ENCODE results near the gene SPATA4.

The SPATA4 gene

DNA sequence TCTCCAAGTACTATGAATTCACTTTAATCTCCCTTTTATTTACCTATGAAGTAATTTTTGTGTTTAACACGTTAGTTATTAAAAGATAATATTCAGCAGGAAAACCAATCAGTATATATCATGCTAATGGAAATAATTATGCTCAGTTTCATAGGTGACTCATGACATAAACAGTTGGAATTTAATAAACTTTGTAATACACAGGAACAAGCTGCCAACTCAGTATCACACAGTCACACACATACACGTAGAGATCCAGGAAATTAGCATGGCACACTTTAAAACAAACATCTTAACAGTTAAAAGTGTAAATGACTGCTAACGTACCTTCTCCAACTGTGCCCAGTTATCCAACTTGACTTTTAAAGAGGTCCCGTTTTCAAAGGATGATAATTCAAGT is 2.3 kb downstream of the SPATA4 start:
- H2BK15ac ChIP-seq (ENCODE audit: low read depth, poor library complexity, severe bottlenecking) = no peak overlapping the region
- H2BK120ac ChIP-seq (ENCODE audit: low read depth, low read length) = no peak overlapping the region
- no peak overlapping the region for H2BK5ac ChIP-seq (ENCODE audit: low read depth, low read length, poor library complexity, severe bottlenecking)
- H3K9me3 ChIP-seq (ENCODE audit: control insufficient read depth, low read length) = no peaks in the 10 kb centered on the region
- no peak overlapping the region for H3K4ac ChIP-seq (ENCODE audit: low read depth in 1 of 2, low read length in 2 of 2)
- no peak overlapping the region for H2AFZ ChIP-seq (ENCODE audit: low read depth, low read length)
- H2BK12ac ChIP-seq (ENCODE audit: low read length in 2 of 2) = no peak overlapping the region
- no peak overlapping the region for H3K4me2 ChIP-seq (ENCODE audit: low read length, poor library complexity, severe bottlenecking)
- peak; percentile 34 for DNase-seq
- H4K8ac ChIP-seq (ENCODE audit: low read length) = no peak overlapping the region
- no peaks in the 10 kb centered on the region for H3K79me1 ChIP-seq (replicated peaks; ENCODE audit: low read length, poor library complexity, severe bottlenecking)
- H3K4me3 ChIP-seq (ENCODE audit: insufficient read depth in 1 of 2, low read depth in 1 of 2, low read length in 2 of 2) = peak overlapping the region in 1 of 2 experiments; percentile 35
- H3K23ac ChIP-seq (ENCODE audit: low read length in 2 of 2) = no peak overlapping the region
- no peaks in the 10 kb centered on the region for H3K36me3 ChIP-seq (ENCODE audit: control insufficient read depth in 1 of 2, insufficient read depth in 2 of 2, low read depth in 1 of 2, low read length in 2 of 2)
- H3K27ac ChIP-seq (ENCODE audit: low read length, poor library complexity, severe bottlenecking) = no peak overlapping the region
- no peak overlapping the region for H2AK5ac ChIP-seq (ENCODE audit: low read length, severe bottlenecking)
- H3K4me1 ChIP-seq (ENCODE audit: control insufficient read depth, insufficient read depth, low read depth, low read length) = peaks cover 3% of the 10 kb centered on the region
- no peak overlapping the region for H4K91ac ChIP-seq (ENCODE audit: low read length)
- 0% methylated on average over 1 of the region's 4 CpGs for WGBS
- no peak overlapping the region for H3K18ac ChIP-seq (ENCODE audit: low read depth in 1 of 2, low read length in 2 of 2)
- no peak overlapping the region for H3K14ac ChIP-seq (ENCODE audit: low read length in 2 of 2)
- H3K9ac ChIP-seq (ENCODE audit: low read length) = peak overlapping the region; percentile 85
- no peaks in the 10 kb centered on the region for H3K27me3 ChIP-seq (ENCODE audit: control insufficient read depth in 1 of 2, insufficient read depth in 1 of 2, low read length in 2 of 2)

DNA sequence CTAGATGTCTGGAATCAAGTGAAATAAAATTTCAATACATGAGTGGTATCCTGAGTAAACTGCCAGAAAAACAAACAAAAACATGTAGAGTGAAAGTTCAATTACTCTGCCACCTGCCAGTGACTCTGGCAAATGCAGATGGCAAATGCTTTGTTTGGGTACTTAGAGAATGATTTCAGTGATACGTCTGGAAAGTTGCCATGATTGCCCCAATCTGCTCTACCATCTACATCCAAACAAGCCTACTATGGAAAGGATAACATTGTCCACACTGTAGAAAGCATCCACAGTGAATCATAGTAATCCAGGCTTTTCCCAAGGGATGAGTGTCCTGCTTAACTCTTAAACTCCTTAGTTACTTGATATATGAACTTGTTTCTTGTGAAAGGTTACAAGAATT is 3.4 kb downstream of the SPATA4 start:
- 0% methylated on average over 1 of the region's 1 CpG for WGBS
- Histone ChIP-seq H3K14ac (ENCODE audit: low read length in 2 of 2) (no peak overlapping the region), H3K18ac (ENCODE audit: low read depth in 1 of 2, low read length in 2 of 2) (no peak overlapping the region), H3K9me3 (ENCODE audit: control insufficient read depth, low read length) (no peaks in the 10 kb centered on the region), H3K79me1 (replicated peaks; ENCODE audit: low read length, poor library complexity, severe bottlenecking) (no peaks in the 10 kb centered on the region), H2AK5ac (ENCODE audit: low read length, severe bottlenecking) (no peak overlapping the region), H3K4me1 (ENCODE audit: control insufficient read depth, insufficient read depth, low read depth, low read length) (peaks cover 3% of the 10 kb centered on the region), H2BK15ac (ENCODE audit: low read depth, poor library complexity, severe bottlenecking) (no peak overlapping the region), H2AFZ (ENCODE audit: low read depth, low read length) (no peak overlapping the region), H3K9ac (ENCODE audit: low read length) (no peak overlapping the region), H2BK5ac (ENCODE audit: low read depth, low read length, poor library complexity, severe bottlenecking) (no peak overlapping the region), H3K4me3 (ENCODE audit: insufficient read depth in 1 of 2, low read depth in 1 of 2, low read length in 2 of 2) (no peak overlapping the region), H3K36me3 (ENCODE audit: control insufficient read depth in 1 of 2, insufficient read depth in 2 of 2, low read depth in 1 of 2, low read length in 2 of 2) (no peaks in the 10 kb centered on the region), H2BK120ac (ENCODE audit: low read depth, low read length) (no peak overlapping the region), H3K4ac (ENCODE audit: low read depth in 1 of 2, low read length in 2 of 2) (no peak overlapping the region), H3K27ac (ENCODE audit: low read length, poor library complexity, severe bottlenecking) (no peak overlapping the region), H2BK12ac (ENCODE audit: low read length in 2 of 2) (no peak overlapping the region), H4K8ac (ENCODE audit: low read length) (no peak overlapping the region), H3K27me3 (ENCODE audit: control insufficient read depth in 1 of 2, insufficient read depth in 1 of 2, low read length in 2 of 2) (no peaks in the 10 kb centered on the region), H3K23ac (ENCODE audit: low read length in 2 of 2) (no peak overlapping the region), H3K4me2 (ENCODE audit: low read length, poor library complexity, severe bottlenecking) (no peak overlapping the region), H4K91ac (ENCODE audit: low read length) (no peak overlapping the region)
- DNase-seq = peak; percentile 44

GRCh38 chr4:176189891-176190795 is 5.2 kb downstream of the SPATA4 start:
- Histone ChIP-seq H3K4ac (ENCODE audit: low read depth in 1 of 2, low read length in 2 of 2) (peak overlapping the region in 1 of 2 experiments; percentile 17), H2BK5ac (ENCODE audit: low read depth, low read length, poor library complexity, severe bottlenecking) (no peak overlapping the region), H3K14ac (ENCODE audit: low read length in 2 of 2) (no peak overlapping the region), H4K8ac (ENCODE audit: low read length) (no peak overlapping the region), H3K4me3 (ENCODE audit: insufficient read depth in 1 of 2, low read depth in 1 of 2, low read length in 2 of 2) (no peak overlapping the region), H3K79me1 (replicated peaks; ENCODE audit: low read length, poor library complexity, severe bottlenecking) (no peaks in the 10 kb centered on the region), H3K23ac (ENCODE audit: low read length in 2 of 2) (no peak overlapping the region), H3K36me3 (ENCODE audit: control insufficient read depth in 1 of 2, insufficient read depth in 2 of 2, low read depth in 1 of 2, low read length in 2 of 2) (no peaks in the 10 kb centered on the region), H3K27me3 (ENCODE audit: control insufficient read depth in 1 of 2, insufficient read depth in 1 of 2, low read length in 2 of 2) (no peaks in the 10 kb centered on the region), H2AK5ac (ENCODE audit: low read length, severe bottlenecking) (no peak overlapping the region), H3K18ac (ENCODE audit: low read depth in 1 of 2, low read length in 2 of 2) (peak overlapping the region in 1 of 2 experiments; percentile 21), H2BK120ac (ENCODE audit: low read depth, low read length) (no peak overlapping the region), H4K91ac (ENCODE audit: low read length) (no peak overlapping the region), H2BK12ac (ENCODE audit: low read length in 2 of 2) (no peak overlapping the region), H3K4me1 (ENCODE audit: control insufficient read depth, insufficient read depth, low read depth, low read length) (peaks cover 1% of the 10 kb centered on the region), H3K9me3 (ENCODE audit: control insufficient read depth, low read length) (no peaks in the 10 kb centered on the region), H3K9ac (ENCODE audit: low read length) (no peak overlapping the region), H2AFZ (ENCODE audit: low read depth, low read length) (no peak overlapping the region), H2BK15ac (ENCODE audit: low read depth, poor library complexity, severe bottlenecking) (no peak overlapping the region), H3K27ac (ENCODE audit: low read length, poor library complexity, severe bottlenecking) (no peak overlapping the region), H3K4me2 (ENCODE audit: low read length, poor library complexity, severe bottlenecking) (no peak overlapping the region)
- WGBS = 92% methylated on average over 10 of the region's 11 CpGs
- DNase-seq = peak; percentile 5

GRCh38 chr4:176188654-176189053 is 6.7 kb downstream of the SPATA4 start:
- H2BK15ac ChIP-seq (ENCODE audit: low read depth, poor library complexity, severe bottlenecking) = no peak overlapping the region
- no peak overlapping the region for H3K4me2 ChIP-seq (ENCODE audit: low read length, poor library complexity, severe bottlenecking)
- H3K79me1 ChIP-seq (replicated peaks; ENCODE audit: low read length, poor library complexity, severe bottlenecking) = no peaks in the 10 kb centered on the region
- H2BK120ac ChIP-seq (ENCODE audit: low read depth, low read length) = no peak overlapping the region
- H3K27ac ChIP-seq (ENCODE audit: low read length, poor library complexity, severe bottlenecking) = no peak overlapping the region
- H3K4ac ChIP-seq (ENCODE audit: low read depth in 1 of 2, low read length in 2 of 2) = no peak overlapping the region
- no peak overlapping the region for H3K9ac ChIP-seq (ENCODE audit: low read length)
- no peak overlapping the region for H2BK5ac ChIP-seq (ENCODE audit: low read depth, low read length, poor library complexity, severe bottlenecking)
- no peak overlapping the region for H2BK12ac ChIP-seq (ENCODE audit: low read length in 2 of 2)
- H3K9me3 ChIP-seq (ENCODE audit: control insufficient read depth, low read length) = no peaks in the 10 kb centered on the region
- no peak overlapping the region for H3K4me3 ChIP-seq (ENCODE audit: insufficient read depth in 1 of 2, low read depth in 1 of 2, low read length in 2 of 2)
- no peaks in the 10 kb centered on the region for H3K27me3 ChIP-seq (ENCODE audit: control insufficient read depth in 1 of 2, insufficient read depth in 1 of 2, low read length in 2 of 2)
- H3K23ac ChIP-seq (ENCODE audit: low read length in 2 of 2) = no peak overlapping the region
- H4K91ac ChIP-seq (ENCODE audit: low read length) = no peak overlapping the region
- no peak overlapping the region for H2AFZ ChIP-seq (ENCODE audit: low read depth, low read length)
- H3K18ac ChIP-seq (ENCODE audit: low read depth in 1 of 2, low read length in 2 of 2) = no peak overlapping the region
- H3K14ac ChIP-seq (ENCODE audit: low read length in 2 of 2) = no peak overlapping the region
- no peak overlapping the region for H2AK5ac ChIP-seq (ENCODE audit: low read length, severe bottlenecking)
- no peaks in the 10 kb centered on the region for H3K4me1 ChIP-seq (ENCODE audit: control insufficient read depth, insufficient read depth, low read depth, low read length)
- H4K8ac ChIP-seq (ENCODE audit: low read length) = no peak overlapping the region
- no peaks in the 10 kb centered on the region for H3K36me3 ChIP-seq (ENCODE audit: control insufficient read depth in 1 of 2, insufficient read depth in 2 of 2, low read depth in 1 of 2, low read length in 2 of 2)
- no peak for DNase-seq
